HL-60/S4 (cell line): ENCODE measurements around the gene RPS27L.
"Not testable (repeated sequence)": the region's sequence is repeated elsewhere in the genome, so short reads cannot be mapped to it uniquely, and the experiment has no call there.

ENCODE experiments used
- in situ Hi-C: fragments of 300-500 bp; cut with MboI; formaldehyde crosslinking; loops from 2 replicates; pipeline ENCODE4 v1.14.3; 2022; ENCODE audit warnings: low sequenced_read_pairs

RPS27L gene

DNA sequence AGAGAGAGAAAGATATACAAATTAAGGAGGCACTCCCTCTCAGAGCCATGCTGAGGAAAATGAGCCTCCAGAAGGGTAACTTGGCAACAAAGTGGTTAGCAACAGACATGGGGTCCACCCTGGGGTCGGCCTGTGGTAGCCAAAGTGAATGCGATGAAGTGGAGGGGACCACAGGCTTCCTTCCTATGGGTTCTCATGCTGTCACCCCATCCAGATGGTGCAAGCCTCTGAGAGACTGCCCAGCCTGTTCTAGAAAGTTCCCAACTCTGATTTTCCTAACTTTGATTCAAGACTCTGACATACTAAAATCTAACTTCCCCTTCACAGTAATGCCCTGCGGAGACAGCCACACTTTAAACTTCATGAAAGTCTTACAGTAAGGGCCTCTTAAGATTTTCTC lies 53.9 kb downstream of the RPS27L start:
- in situ Hi-C loops: no loop called here

DNA sequence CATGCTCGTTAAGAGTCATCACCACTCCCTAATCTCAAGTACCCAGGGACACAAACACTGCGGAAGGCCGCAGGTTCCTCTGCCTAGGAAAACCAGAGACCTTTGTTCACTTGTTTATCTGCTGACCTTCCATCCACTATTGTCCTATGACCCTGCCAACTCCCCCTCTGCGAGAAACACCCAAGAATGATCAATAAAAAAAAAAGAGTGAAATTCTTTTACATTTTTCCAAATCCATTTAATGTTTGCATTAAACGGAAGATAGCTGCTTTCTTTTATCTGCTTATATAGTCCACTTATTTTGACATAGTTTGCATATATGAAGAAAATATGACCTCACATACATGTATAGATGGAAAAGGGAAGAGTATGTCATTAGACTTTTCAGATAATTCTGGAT lies 57.7 kb downstream of the RPS27L start:
- in situ Hi-C loops: not testable (repeated sequence)

DNA sequence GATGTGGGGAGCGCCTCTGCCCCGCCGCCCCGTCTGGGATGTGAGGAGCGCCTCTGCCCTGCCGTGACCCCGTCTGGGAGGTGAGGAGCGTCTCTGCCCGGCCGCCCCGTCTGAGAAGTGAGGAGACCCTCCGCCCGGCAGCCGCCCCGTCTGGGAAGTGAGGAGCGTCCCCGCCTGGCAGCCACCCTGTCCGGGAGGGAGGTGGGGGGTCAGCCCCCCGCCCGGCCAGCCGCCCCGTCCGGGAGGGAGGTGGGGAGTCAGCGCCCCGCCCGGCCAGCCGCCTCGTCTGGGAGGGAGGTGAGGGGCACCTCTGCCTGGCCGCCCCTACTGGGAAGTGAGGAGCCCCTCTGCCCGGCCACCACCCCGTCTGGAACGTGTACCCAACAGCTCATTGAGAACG lies 58.4 kb downstream of the RPS27L start:
- in situ Hi-C loops: not testable (repeated sequence)
